ENCODE measurements around the gene PCBP1.
A peak's percentile ranks its signal among the peaks of the same experiment; 100 is the strongest.
"Not testable (repeated sequence)": the region's sequence is repeated elsewhere in the genome, so short reads cannot be mapped to it uniquely, and the experiment has no call there.

The PCBP1 gene

GRCh38 chr2:70086838-70087701 lies at the start of gene PCBP1:
Gene PCBP1, plus strand, starts transcription at chr2:70087477. Its CDS starts 267 bp downstream, at chr2:70087744.
- DNase-seq, result peak; percentile 95

GRCh38 chr2:70039366-70039765 lies 47.9 kb upstream of the PCBP1 start:
- DNase-seq, result no peak

DNA sequence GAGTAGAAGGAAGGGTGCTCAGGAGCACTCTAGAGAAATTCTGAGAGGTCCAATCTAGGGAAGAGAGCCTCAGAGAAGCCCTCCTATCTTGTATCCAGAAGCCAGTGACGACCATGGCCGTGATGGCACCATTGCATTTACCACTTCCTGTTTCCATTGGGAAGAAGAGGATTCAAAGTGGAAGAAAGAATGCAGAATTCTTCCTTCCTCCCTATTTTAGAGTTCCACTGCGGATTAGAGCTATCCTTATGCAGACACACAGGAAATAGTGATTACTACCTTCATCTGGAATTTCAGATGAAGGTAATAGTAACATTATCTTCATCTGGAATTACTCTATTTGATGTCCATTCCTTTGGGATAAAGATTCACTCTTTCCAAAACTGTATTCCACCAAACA lies 45.6 kb upstream of the PCBP1 start:
- no peak for DNase-seq

GRCh38 chr2:70042246-70042645 lies 45.0 kb upstream of the PCBP1 start:
- no peak for DNase-seq

GRCh38 chr2:70043252-70043875 lies 43.9 kb upstream of the PCBP1 start:
- DNase-seq, result peak; percentile 47

GRCh38 chr2:70044290-70045040 lies 42.8 kb upstream of the PCBP1 start:
- DNase-seq, result no peak

- no peak for DNase-seq
These were observed 41.9 kb upstream of the PCBP1 start for GRCh38 chr2:70045405-70045804.

DNA sequence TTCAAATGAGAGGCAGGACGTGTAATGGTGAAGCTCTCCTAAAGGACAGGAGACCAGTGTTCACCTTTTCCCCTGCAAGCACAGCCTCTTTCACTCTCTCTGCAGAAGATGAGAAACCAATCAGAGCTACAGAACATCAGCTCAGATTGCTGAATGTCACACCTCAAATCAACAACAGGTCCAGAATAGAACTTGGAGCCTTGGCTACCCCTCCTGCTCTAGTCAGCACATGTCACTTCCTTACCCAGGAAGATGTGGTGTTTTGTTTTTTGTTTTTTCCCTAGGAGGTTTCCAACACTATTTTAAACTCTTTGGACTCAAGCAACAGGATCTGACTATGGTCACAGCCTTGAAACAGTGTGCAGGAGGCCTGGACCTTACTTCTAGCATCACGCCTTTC lies 41.3 kb upstream of the PCBP1 start:
- DNase-seq, result no peak

DNA sequence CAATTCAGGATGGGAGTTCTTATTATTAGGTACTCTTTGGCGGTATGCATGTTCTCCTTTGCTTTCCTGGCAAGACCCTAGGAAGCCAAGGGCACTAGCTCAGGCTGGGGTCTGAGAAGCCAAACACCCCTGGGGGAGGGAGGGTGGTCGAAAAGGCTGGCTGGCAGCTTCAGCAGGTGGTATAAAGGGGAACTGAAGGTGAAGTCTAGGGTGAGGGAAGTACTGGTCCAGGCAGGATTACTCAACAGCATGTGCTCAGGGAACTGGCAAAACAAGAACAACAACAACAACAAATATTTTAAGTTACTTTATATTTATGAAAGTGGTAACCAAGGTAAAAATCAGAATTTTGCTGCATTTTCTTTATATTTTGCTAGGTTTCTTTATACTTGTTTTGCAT lies 40.7 kb upstream of the PCBP1 start:
- DNase-seq, result no peak

- no peak for DNase-seq
These were observed 39.8 kb upstream of the PCBP1 start for GRCh38 chr2:70047451-70047850.

DNA sequence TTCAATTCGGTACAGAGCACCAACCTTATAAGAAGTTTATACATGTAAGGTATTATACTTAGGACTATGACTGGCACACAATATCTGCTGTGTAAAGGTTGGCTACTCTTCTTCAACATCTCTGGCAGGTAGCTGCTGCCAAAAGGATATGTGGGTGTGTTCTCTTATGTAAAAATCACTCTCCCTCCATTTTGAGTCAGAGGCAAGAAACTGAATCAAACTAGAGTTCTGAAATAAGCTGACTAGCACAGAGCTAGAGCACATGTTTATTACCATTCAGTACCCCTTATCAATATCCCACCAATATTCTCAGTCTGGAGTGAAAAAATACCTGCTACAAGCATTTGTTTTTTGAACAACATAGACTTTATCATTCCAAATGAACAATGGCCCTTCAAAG lies 38.0 kb upstream of the PCBP1 start:
- no peak for DNase-seq

GRCh38 chr2:70050631-70051425 lies 36.4 kb upstream of the PCBP1 start:
- DNase-seq, result no peak

- not testable (repeated sequence) for DNase-seq
These were observed 32.0 kb upstream of the PCBP1 start for GRCh38 chr2:70055259-70055658.

DNA sequence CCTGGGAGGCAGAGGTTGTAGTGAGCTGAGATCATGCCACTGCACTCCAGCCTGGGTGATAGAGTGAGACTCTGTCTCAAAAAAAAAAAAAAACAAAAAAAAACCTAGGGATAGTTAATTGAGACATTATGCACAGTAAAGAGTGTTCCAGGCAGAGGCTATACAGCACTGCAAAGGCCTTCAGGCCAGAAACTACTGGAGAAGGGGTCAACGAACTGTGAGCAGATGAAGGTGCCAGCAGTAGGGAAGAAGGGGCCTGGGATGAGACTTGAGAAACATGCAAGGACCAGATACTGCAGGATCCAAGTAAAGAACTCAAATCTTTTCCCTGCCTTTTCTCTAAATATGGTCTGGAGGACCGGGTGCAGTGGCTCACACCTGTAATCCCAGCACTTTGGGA lies 26.0 kb upstream of the PCBP1 start:
- DNase-seq, result no peak

DNA sequence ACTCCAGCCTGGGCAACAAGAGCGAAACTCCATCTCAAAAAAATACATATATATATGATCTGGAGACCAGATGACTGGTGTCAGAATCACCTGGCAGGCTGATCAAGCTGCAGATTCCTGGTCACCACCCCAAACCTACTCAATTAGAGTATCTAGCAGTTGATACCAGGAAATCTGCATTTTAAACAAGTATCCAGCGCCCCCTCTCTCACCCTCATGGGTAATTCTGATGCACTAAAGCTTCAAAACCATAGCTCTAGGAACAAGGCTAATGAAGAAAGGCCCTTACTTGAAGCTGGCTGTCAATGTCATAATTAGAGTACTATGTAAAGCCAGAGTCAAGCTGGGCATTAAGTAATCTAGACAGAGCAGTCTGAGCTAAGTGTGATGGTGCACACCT lies 25.0 kb upstream of the PCBP1 start:
- no peak for DNase-seq

- DNase-seq, result no peak
These were observed 19.2 kb upstream of the PCBP1 start for GRCh38 chr2:70068119-70068518.

GRCh38 chr2:70069049-70069448 lies 18.2 kb upstream of the PCBP1 start:
- peak; percentile 98 for DNase-seq

DNA sequence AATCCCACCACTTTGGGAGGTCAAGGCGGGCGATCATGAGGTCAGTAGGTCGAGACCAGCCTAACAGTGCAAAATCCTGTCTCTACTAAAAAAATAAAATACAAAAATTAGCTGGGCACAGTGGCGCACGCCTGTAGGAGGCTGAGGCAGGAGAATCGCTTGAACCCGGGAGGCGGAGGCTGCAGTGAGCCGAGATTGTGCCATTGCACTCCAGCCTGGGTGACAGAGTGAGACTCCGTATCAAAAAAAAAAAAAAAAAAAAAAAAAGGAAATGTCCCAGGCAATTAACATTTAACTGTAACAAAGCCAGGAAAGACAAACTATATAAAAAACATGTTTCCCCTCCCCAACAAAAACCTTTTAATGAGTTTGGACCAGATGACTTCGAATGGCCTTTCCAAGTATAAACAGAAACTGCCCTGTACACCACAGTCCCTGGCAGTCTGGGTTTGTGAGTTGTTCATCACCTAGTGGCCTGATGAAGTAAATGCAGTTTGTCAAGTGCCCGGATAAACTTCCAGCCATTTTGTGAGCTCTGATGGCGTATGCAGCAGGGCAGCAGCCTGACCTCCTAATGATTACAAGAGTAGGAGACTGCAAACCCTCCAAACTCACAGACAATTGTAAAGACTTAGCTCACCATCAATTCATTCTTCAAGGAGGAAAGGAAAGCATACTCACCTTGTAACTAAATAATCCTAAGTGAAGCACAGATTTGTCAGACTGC lies 16.6 kb upstream of the PCBP1 start:
- DNase-seq, result peak; percentile 89

DNA sequence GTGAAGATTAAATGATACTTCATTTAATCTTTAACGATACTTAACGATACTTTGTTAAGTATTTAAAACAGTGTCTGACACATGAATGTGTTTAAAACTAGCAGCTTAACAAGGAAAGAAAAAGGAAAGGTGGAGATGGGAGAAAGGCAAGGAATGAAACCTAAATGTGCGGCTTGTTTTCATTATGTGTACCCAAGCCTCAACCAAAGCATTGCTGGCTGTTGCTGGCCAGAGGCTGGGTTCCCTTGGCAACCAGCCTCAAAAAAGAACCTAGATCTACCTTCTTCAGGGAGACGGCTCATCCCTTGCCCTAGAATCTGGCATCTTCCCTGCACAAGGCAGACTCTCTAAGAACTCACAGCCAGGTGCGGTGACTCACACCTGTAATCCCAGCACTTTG lies 13.8 kb upstream of the PCBP1 start:
- DNase-seq, result no peak

GRCh38 chr2:70078384-70078783 lies 8.9 kb upstream of the PCBP1 start:
- no peak for DNase-seq

DNA sequence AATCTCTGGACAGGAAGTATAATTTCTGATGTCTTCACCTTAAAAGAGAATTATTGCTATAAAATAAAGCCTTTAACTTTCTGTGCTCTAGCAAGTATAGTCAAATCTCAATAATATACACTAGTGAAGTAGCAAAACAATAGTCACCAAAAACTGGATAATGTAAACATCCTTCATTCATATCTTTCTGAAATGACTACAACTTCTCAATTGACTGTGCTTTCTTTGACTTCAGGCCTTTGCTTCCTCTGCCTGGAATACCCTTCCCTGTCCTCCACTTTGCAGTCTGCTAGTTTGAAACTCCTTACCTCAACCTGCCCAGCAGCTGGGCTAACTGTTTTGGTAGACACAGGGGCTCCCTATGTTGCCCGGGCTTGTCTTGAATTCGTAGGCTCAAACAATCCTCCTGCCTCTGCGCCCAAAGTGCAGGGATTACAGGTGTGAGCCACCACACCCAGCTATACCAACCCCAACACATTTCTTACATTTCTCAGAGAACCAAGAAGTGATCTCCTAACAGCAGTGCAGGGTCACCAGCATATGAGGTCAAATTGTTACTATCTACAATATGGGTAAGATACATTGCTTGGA lies 6.6 kb upstream of the PCBP1 start:
- no peak for DNase-seq

DNA sequence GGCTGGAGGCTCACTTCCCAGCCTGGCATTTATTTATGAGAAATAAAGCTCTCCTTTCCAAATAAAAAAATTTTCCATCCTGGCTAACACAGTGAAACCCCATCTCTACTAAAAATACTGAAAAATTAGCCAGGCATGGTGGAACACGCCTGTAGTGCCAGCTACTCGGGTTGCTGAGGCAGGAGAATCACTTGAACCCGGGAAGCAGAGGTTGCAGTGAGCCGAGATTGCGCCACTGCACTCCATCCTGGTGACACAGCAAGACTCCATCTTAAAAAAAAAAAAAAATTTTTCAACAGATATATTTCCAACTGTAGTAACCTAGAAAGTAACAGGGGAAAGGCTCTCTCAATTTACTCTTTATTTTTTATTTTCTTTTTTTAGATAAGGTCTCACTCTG lies 6.1 kb upstream of the PCBP1 start:
- no peak for DNase-seq
